ENCODE results near the gene YPEL3.

YPEL3 gene

DNA sequence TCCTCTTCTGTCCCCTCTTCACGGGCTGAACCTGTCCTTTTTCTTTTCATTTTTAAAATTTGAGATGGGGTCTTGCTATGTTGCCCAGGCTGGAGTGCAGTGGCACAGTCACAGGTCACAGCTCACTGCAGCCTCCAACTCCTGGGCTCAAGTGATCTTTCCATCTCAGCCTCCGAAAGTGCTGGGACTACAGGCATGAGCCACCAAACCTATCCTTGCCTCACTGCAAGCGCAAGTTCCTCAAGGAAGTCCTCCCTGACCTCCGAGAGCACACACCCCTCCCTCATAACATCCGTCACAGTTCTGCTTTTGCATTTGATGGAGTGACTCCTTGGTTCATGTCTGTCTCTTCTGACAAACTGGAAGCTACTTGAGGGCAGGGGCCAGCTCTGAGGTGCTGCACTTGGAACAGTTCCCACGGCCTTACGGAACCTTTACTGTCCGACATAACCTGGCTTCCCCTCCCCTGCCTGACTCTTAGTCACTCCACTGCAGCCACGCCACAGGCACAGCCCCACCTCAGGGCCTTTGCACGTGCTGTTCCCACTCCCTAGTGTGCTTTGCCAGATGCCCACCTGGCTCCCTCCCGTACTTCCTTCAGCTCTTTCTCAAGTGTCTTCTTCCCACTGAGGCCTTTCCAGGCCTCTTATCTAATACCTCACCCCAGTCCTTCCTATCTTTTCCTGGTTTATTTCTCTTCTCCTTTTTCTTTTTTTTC lies 8.7 kb downstream of the YPEL3 start:
- TF ChIP-seq, protein P1, sequence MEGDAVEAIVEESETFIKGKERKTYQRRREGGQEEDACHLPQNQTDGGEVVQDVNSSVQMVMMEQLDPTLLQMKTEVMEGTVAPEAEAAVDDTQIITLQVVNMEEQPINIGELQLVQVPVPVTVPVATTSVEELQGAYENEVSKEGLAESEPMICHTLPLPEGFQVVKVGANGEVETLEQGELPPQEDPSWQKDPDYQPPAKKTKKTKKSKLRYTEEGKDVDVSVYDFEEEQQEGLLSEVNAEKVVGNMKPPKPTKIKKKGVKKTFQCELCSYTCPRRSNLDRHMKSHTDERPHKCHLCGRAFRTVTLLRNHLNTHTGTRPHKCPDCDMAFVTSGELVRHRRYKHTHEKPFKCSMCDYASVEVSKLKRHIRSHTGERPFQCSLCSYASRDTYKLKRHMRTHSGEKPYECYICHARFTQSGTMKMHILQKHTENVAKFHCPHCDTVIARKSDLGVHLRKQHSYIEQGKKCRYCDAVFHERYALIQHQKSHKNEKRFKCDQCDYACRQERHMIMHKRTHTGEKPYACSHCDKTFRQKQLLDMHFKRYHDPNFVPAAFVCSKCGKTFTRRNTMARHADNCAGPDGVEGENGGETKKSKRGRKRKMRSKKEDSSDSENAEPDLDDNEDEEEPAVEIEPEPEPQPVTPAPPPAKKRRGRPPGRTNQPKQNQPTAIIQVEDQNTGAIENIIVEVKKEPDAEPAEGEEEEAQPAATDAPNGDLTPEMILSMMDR (conservative IDR thresholded peaks at IDR 0.05) = no peak

DNA sequence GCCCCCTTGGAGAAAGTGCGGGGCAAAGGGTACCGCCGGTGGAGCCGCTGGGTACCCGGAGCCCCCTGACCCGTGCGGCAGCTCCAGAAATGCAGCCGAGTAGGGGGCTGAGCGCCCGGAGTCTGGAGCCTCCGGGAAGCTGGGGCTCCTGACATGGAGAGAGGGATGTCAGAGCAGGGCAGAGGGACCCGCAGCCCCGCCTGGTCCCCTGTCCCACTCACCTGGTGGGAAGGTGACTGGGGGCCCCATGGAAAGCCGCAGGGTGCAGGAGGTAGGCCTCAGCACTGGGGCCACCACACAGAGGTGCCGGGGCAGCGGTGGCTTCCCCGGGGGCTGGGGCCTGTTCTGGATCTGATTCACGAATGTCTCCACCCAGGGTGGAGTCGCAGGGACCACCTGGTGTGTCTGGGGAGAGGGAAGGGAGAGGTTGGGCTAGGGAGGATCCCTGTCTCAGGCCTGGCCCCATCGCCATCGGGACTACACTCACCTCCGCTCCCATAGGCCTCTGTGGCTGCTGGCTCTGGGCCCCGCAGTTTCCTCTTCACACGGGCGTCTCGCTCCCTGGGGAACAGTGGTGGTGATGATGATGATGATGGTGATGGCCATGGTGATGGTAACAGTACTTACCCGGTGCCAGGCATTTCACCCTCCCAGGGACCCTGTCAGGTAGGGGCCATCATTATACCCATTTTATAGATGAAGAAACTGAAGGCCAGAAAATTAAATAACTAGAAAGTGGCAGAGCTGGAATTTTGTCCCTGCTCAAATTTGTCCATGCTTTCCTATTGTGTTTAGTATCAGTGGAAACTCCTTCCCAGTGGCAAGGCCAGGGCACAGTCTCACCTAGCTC lies 9.5 kb downstream of the YPEL3 start:
- H3K27ac ChIP-seq = no peak overlapping the region

More for the DNA sequence above, 8.7 kb downstream of the YPEL3 start:
- no peak overlapping the region for H3K27ac ChIP-seq

DNA sequence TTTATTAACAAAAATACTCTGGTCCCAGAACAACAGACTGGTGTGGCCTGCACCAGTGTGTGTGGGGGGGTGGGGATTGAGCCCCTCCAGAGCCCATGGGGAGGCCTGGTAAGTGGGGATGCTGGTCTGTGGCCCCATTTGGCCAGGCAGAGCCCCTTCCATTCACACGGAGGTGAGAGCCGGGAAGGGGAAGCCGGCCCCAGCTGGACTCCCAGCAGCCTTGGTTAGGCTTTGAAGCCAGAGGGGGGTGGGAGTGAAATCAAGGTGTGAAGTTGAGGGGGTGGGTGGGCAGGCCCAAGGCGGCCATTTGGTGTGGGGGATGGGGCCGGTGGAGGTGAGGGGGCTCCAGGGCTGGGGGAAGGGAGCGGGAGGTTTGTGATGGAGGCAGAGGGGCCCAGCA lies 10.2 kb downstream of the YPEL3 start:
- no peak overlapping the region for H3K27ac ChIP-seq
- TF ChIP-seq, protein P1 (conservative IDR thresholded peaks at IDR 0.05) = no peak

More for the DNA sequence above, 9.5 kb downstream of the YPEL3 start:
- TF ChIP-seq, protein P1 (conservative IDR thresholded peaks at IDR 0.05) = no peak

DNA sequence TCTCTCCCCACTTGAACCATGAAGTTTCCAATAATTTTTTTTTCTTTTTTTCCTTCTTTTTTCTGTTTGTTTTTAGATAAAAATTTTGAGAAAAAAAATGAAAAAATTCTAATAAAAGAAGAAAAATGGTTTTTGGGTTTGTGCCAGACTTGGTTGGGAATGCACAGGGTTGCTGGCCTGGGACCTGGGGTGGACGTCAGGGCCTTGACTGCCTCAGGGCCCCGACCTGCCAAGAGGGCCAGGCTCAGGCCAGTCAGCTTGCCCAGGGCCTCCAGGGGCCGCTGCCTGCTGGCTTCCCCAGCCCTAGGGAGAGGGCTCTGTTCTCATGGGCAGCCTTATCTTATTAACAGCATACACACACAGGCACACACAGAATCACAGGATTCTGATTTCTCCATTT lies 10.8 kb downstream of the YPEL3 start:
- H3K27ac ChIP-seq = no peak overlapping the region
- TF ChIP-seq, protein P1 (conservative IDR thresholded peaks at IDR 0.05) = no peak

DNA sequence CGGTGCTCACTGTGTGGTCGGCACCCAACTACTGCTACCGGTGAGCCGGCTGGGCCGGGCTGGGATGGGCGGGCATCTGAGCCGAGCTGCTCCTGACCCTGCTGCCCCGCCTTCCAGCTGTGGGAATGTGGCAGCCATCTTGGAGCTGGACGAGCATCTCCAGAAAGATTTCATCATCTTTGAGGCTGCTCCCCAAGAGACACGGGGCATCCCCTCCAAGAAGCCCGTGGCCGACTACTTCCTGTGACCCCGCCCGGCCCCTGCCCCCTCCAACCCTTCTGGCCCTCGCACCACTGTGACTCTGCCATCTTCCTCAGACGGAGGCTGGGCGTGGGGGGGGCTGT lies 11.2 kb downstream of the YPEL3 start:
- TF ChIP-seq, protein P1 (conservative IDR thresholded peaks at IDR 0.05) = no peak

DNA sequence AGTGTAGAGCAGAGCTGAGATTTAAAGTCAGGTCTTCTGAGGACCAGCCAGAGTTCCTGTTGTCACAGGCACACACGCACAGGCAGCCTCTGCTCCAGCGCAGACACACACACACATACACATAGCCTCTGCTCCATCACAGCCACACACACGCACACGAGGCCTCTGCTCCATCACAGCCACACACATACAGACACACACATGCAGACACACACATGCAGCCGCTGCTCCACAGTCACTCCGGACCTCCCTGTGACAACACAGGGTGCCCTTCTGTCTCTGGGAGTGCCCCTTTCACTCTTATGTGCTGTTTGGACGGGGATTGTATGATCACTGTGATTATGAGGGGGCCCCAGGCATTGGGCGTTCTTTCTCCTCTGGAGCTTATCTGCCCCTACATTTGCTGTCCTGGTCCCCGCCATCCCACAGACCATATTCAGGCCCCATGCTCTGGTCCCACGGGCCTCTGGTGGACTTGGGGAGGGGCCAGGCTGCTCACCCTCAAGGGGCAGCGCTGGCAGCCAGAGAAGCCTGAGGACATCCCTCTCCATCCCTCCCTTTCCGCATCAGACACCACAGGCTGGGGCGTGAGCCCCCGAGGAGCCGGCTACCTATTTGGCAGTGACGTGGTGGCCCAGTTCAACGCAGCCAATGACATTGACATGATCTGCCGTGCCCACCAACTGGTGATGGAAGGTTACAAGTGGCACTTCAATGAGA lies 11.8 kb downstream of the YPEL3 start:
- H3K27ac ChIP-seq = no peak overlapping the region
- TF ChIP-seq, protein P1 (conservative IDR thresholded peaks at IDR 0.05) = no peak

More for the DNA sequence above, 11.2 kb downstream of the YPEL3 start:
- no peak overlapping the region for H3K27ac ChIP-seq

Measured in VCaP (cell line).